Brain microvascular endothelial cell (primary cell): Measurements from ENCODE around the gene MAZ.

ENCODE experiments used
- DNase-seq: peaks from one replicate; pipeline ENCODE4 v3.0.0-alpha.2; 2020
- H3K27ac ChIP-seq: fragments of 250-450 bp; sonication (Bioruptor Pico); 2 replicates; pipeline ENCODE4 v1.5.1; 2020; ENCODE audit warnings: mild to moderate bottlenecking, moderate library complexity
- H3K27me3 ChIP-seq: fragments of 250-450 bp; sonication (Bioruptor Pico); replicated peaks from 2 replicates; pipeline ENCODE4 v1.5.1; 2020; ENCODE audit warnings: mild to moderate bottlenecking
- H3K36me3 ChIP-seq: fragments of 250-450 bp; sonication (Bioruptor Pico); replicated peaks from 2 replicates; pipeline ENCODE4 v1.5.1; 2020; ENCODE audit warnings: mild to moderate bottlenecking
- H3K4me3 ChIP-seq: 2 replicates; pipeline ENCODE4 v1.5.1; 2011; ENCODE audit warnings: low read depth, mild to moderate bottlenecking, control low read depth, low read length, moderate library complexity
- in situ Hi-C: cut with HindIII; loops from 2 replicates; pipeline ENCODE4 v1.10.0; 2017; ENCODE audit warnings: low sequenced_read_pairs, low pct_ligation_motif_present
- TF ChIP-seq, protein P1 (sequence below): IDR thresholded peaks from 2 replicates; pipeline ENCODE4 v1.5.1; 2011; ENCODE audit warnings: low read depth, mild to moderate bottlenecking, moderate library complexity, low read length, control low read depth, inconsistent platforms; ENCODE audit errors: missing control alignments

The MAZ gene

GRCh38 chr16:29839822-29840221 is 33.5 kb downstream of the MAZ start:
- peaks cover 85% of the 10 kb centered on the region for H3K36me3 ChIP-seq
- DNase-seq: no peak
- H3K27ac ChIP-seq: no peak overlapping the region
- H3K4me3 ChIP-seq: no peak overlapping the region
- in situ Hi-C loops: no loop called here
- no peaks in the 10 kb centered on the region for H3K27me3 ChIP-seq
- TF ChIP-seq, protein P1, sequence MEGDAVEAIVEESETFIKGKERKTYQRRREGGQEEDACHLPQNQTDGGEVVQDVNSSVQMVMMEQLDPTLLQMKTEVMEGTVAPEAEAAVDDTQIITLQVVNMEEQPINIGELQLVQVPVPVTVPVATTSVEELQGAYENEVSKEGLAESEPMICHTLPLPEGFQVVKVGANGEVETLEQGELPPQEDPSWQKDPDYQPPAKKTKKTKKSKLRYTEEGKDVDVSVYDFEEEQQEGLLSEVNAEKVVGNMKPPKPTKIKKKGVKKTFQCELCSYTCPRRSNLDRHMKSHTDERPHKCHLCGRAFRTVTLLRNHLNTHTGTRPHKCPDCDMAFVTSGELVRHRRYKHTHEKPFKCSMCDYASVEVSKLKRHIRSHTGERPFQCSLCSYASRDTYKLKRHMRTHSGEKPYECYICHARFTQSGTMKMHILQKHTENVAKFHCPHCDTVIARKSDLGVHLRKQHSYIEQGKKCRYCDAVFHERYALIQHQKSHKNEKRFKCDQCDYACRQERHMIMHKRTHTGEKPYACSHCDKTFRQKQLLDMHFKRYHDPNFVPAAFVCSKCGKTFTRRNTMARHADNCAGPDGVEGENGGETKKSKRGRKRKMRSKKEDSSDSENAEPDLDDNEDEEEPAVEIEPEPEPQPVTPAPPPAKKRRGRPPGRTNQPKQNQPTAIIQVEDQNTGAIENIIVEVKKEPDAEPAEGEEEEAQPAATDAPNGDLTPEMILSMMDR: no peak

- peaks cover 83% of the 10 kb centered on the region for H3K36me3 ChIP-seq
- H3K4me3 ChIP-seq: no peak overlapping the region
- no peak for DNase-seq
- TF ChIP-seq, protein P1: no peak
- in situ Hi-C loops: no loop called here
- H3K27ac ChIP-seq: no peak overlapping the region
- no peaks in the 10 kb centered on the region for H3K27me3 ChIP-seq
Measured at GRCh38 chr16:29840240-29840639, 33.9 kb downstream of the MAZ start.

DNA sequence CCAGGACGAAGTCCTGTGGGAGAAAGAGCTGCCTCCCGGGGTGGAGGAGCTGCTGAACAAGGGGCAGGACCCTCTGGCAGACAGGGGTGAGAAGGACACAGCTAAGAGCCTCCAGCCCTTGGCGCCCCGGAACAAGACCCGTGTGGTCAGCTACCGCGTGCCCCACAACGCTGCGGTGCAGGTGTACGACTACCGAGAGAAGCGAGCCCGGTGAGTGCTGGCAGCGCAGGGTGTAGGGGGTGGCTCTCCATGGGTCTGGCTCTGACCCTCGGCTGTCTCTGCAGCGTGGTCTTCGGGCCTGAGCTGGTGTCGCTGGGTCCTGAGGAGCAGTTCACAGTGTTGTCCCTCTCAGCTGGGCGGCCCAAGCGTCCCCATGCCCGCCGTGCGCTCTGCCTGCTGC is 35.3 kb downstream of the MAZ start:
- H3K36me3 ChIP-seq: peaks cover 86% of the 10 kb centered on the region
- H3K4me3 ChIP-seq: no peak overlapping the region
- in situ Hi-C loops: no loop called here
- H3K27me3 ChIP-seq: no peaks in the 10 kb centered on the region
- no peak for DNase-seq
- TF ChIP-seq, protein P1: no peak
- no peak overlapping the region for H3K27ac ChIP-seq

DNA sequence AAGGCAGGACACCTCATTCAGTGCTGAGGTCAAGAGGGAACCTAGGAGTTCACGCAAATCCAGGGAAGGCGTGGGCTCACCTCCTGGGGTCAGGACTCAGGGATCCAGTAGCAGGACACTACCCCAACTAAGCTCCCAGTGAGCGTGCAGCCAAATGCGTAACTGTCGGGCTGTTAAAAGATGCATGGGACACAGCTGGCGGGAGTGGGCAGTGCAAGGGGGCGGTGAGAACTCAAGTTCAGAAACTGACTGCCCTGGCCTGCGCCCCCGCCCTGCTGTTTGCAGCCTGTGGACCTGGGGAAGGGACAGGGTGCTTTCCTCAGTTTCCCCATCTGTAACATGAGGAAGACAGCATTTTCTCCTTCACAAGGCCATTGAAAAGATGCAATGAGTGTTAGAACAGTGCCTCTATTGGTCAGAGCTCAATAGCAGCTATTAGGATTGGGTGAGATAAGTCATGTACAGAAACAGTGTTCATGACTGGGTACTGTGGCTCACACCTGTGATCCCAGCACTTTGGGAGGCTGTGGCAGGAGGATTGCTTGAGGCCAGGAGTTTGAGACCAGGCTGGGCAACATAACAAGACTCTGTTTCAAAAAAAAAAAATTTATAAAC is 36.5 kb downstream of the MAZ start:
- H3K27ac ChIP-seq: no peak overlapping the region

DNA sequence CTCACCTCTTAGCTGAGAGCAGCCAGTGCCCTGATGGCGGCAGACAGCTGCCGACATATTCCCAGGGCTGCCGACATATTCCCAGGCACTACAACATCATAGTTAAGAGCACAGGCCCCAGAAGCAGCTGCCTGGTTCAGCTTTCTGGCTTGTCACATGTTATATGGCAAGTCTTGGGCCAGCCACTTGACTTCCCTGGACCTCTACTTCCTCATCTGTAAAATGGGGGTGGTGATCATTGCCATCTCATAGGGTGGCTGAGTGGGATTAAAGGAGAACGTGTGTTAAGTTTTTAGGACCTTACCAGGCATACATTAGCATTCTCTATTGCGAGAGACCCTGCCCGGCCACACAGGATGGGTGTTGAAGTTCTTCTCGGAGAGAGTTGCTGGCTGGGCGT is 37.6 kb downstream of the MAZ start:
- in situ Hi-C loops: no loop called here
- TF ChIP-seq, protein P1: no peak

More for the DNA sequence above, 36.5 kb downstream of the MAZ start:
- Histone ChIP-seq H3K27me3 (no peaks in the 10 kb centered on the region), H3K4me3 (no peak overlapping the region), H3K36me3 (peaks cover 86% of the 10 kb centered on the region)
- TF ChIP-seq, protein P1: peak; percentile 9
- no peak for DNase-seq
- in situ Hi-C loops: no loop called here

More for the DNA sequence above, 37.6 kb downstream of the MAZ start:
- H3K27me3 ChIP-seq: no peaks in the 10 kb centered on the region
- H3K4me3 ChIP-seq: no peak overlapping the region
- no peak overlapping the region for H3K27ac ChIP-seq
- H3K36me3 ChIP-seq: peaks cover 86% of the 10 kb centered on the region
- no peak for DNase-seq
